ENCODE data around the gene ABCF2. TPM values are rescaled to one million over a fixed set of nuclear protein-coding genes. Genes with fewer than 3 reads are reported as not detected.
A peak's percentile ranks its signal among the peaks of the same experiment; 100 is the strongest.

The ABCF2 gene
- total and polyA plus RNA-seq, 10 of the 15 experiments (the other 5 are each of a cell fraction or from before 2014, with no cell fraction given): 29.3 to 76.3 (median 57.1) TPM

DNA sequence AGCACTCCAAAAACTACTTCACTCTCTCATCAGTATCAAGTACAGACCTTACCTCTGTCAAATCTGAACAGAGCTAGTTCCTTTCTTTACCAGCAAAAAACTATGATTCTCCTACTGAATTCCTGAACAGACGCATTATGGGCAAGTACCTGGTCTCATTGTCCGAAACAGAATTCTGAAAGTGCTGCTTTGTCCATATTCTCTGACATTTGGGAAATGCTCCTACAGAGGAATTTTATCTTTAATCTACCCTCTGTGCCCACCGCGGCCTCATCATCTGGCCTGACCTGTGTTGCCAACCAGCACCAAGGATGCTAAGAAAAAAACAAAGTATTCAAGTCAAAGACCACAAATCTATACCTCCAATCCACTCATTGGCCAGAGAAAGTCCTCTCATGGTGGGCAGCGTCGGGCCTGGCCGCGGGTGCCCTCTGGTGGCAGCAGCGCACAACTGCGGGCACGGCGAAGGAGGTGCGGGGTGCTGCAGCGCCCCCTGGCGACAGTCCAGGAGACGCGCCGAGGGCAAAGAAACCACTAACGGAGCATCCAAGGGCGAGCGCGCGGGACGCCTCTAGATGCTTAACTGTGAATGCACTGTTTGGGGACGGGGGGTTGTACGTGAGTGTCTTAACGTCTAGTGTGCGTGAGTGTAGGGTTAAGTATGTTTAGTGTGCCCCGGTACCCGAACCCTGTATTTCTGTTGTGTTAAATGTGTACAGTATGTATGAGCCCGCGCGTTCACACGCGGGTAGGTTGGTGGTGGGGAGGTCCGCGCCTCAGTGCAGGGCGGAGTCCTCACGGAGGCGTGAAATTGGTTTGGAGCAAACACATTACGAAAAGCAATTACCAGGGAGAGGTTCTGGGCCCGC is 54.5 kb downstream of the ABCF2 start (continued):
- no peak for TF ChIP-seq HDAC6 (IDR thresholded peaks at IDR 0.05; ENCODE audit: unreplicated experiment)
- TF ChIP-seq EZH2 (IDR thresholded peaks at IDR 0.05; ENCODE audit: borderline replicate concordance, control insufficient read depth, low read depth, low read length): no peak
- no peak for TF ChIP-seq RCOR1 (conservative IDR thresholded peaks at IDR 0.05; ENCODE audit: low read depth, low read length)
- peak; percentile 95 for TF ChIP-seq SMARCA5 (IDR thresholded peaks at IDR 0.05)
- TF ChIP-seq POU2F2 (IDR thresholded peaks at IDR 0.05; ENCODE audit: borderline replicate concordance, low read depth, low read length): peak; percentile 48; the same call in 1 of the 3 replicates
- TF ChIP-seq, protein P1, sequence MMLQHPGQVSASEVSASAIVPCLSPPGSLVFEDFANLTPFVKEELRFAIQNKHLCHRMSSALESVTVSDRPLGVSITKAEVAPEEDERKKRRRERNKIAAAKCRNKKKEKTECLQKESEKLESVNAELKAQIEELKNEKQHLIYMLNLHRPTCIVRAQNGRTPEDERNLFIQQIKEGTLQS (IDR thresholded peaks at IDR 0.05; ENCODE audit: borderline replicate concordance, extremely low read depth, low read depth, low read length): peak; percentile 41; the same call in 1 of the 2 replicates
- peak; percentile 74; the same call in 1 of the 2 replicates for TF ChIP-seq ZNF207 (IDR thresholded peaks at IDR 0.05; ENCODE audit: borderline replicate concordance)
- TF ChIP-seq, protein P2, sequence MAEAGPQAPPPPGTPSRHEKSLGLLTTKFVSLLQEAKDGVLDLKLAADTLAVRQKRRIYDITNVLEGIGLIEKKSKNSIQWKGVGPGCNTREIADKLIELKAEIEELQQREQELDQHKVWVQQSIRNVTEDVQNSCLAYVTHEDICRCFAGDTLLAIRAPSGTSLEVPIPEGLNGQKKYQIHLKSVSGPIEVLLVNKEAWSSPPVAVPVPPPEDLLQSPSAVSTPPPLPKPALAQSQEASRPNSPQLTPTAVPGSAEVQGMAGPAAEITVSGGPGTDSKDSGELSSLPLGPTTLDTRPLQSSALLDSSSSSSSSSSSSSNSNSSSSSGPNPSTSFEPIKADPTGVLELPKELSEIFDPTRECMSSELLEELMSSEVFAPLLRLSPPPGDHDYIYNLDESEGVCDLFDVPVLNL (IDR thresholded peaks at IDR 0.05; ENCODE audit: low read depth, low read length): no peak
- no peak for TF ChIP-seq ZBED1 (IDR thresholded peaks at IDR 0.05; ENCODE audit: borderline replicate concordance)
- 0 out of 2 replicates have a peak, but pooled peaks have one; percentile 6 for TF ChIP-seq TCF12 (IDR thresholded peaks at IDR 0.05; ENCODE audit: low read depth, low read length)
- no peak for TF ChIP-seq ZNF622 (IDR thresholded peaks at IDR 0.05)
- TF ChIP-seq SUPT20H (IDR thresholded peaks at IDR 0.05; ENCODE audit: borderline replicate concordance, control insufficient read depth, low read depth, low read length): no peak
- no peak for TF ChIP-seq KAT2A (conservative IDR thresholded peaks at IDR 0.05; ENCODE audit: control insufficient read depth, low read depth, low read length)
- peak; percentile 70 for TF ChIP-seq RELA (IDR thresholded peaks at IDR 0.05; ENCODE audit: borderline replicate concordance, partially characterized antibody)
- TF ChIP-seq SMAD1 (IDR thresholded peaks at IDR 0.05; ENCODE audit: low read depth, partially characterized antibody): no peak
- TF ChIP-seq SREBF1 (IDR thresholded peaks at IDR 0.05; ENCODE audit: low read length): no peak
- TF ChIP-seq, protein P3, sequence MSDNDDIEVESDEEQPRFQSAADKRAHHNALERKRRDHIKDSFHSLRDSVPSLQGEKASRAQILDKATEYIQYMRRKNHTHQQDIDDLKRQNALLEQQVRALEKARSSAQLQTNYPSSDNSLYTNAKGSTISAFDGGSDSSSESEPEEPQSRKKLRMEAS (IDR thresholded peaks at IDR 0.05; ENCODE audit: low read depth, low read length): no peak
- peak; percentile 77 for TF ChIP-seq CREM (IDR thresholded peaks at IDR 0.05; ENCODE audit: low read depth)
- no peak for TF ChIP-seq POLR2AphosphoS5 (IDR thresholded peaks at IDR 0.05; ENCODE audit: low read length)
- TF ChIP-seq, protein P4, sequence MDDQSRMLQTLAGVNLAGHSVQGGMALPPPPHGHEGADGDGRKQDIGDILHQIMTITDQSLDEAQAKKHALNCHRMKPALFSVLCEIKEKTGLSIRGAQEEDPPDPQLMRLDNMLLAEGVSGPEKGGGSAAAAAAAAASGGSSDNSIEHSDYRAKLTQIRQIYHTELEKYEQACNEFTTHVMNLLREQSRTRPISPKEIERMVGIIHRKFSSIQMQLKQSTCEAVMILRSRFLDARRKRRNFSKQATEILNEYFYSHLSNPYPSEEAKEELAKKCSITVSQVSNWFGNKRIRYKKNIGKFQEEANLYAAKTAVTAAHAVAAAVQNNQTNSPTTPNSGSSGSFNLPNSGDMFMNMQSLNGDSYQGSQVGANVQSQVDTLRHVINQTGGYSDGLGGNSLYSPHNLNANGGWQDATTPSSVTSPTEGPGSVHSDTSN (IDR thresholded peaks at IDR 0.05; ENCODE audit: insufficient replicate concordance, low read depth, low read length): no peak
- TF ChIP-seq MEF2B (IDR thresholded peaks at IDR 0.05; ENCODE audit: partially characterized antibody, poor library complexity, severe bottlenecking): no peak
- TF ChIP-seq, protein P5, sequence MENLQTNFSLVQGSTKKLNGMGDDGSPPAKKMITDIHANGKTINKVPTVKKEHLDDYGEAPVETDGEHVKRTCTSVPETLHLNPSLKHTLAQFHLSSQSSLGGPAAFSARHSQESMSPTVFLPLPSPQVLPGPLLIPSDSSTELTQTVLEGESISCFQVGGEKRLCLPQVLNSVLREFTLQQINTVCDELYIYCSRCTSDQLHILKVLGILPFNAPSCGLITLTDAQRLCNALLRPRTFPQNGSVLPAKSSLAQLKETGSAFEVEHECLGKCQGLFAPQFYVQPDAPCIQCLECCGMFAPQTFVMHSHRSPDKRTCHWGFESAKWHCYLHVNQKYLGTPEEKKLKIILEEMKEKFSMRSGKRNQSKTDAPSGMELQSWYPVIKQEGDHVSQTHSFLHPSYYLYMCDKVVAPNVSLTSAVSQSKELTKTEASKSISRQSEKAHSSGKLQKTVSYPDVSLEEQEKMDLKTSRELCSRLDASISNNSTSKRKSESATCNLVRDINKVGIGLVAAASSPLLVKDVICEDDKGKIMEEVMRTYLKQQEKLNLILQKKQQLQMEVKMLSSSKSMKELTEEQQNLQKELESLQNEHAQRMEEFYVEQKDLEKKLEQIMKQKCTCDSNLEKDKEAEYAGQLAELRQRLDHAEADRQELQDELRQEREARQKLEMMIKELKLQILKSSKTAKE (IDR thresholded peaks at IDR 0.05; ENCODE audit: low read depth, poor library complexity, severe bottlenecking): no peak
- no peak for TF ChIP-seq ZNF217 (IDR thresholded peaks at IDR 0.05)
- peak; percentile 49; the same call in 1 of the 2 replicates for TF ChIP-seq CREB1 (IDR thresholded peaks at IDR 0.05; ENCODE audit: low read depth)
- no peak for TF ChIP-seq MYB (IDR thresholded peaks at IDR 0.05; ENCODE audit: borderline replicate concordance, low read depth, low read length)
- TF ChIP-seq DPF2 (IDR thresholded peaks at IDR 0.05): no peak
